Measurements from ENCODE around the gene GALNT10.

GALNT10 gene

GRCh38 chr5:154240595-154240994 is 50.1 kb downstream of the GALNT10 start:
- H3K27me3 ChIP-seq (ENCODE audit: control insufficient read depth in 1 of 2, insufficient read depth in 2 of 2, low read length in 2 of 2), result no peaks in the 10 kb centered on the region
- H3K4me3 ChIP-seq (ENCODE audit: low read depth in 1 of 2, low read length in 2 of 2), result no peak overlapping the region
- H3K27ac ChIP-seq (ENCODE audit: low read depth, low read length), result no peak overlapping the region
- no peaks in the 10 kb centered on the region for H3K9me3 ChIP-seq (ENCODE audit: low read length)
- H3K4me1 ChIP-seq (ENCODE audit: insufficient read depth, low read length), result peaks cover 8% of the 10 kb centered on the region
- no peaks in the 10 kb centered on the region for H3K36me3 ChIP-seq (ENCODE audit: insufficient read depth, low read length)
- no peak overlapping the region for H3K9ac ChIP-seq (ENCODE audit: low read length)

- Histone ChIP-seq H3K9me3 (ENCODE audit: low read length) (no peaks in the 10 kb centered on the region), H3K27ac (ENCODE audit: low read depth, low read length) (no peak overlapping the region), H3K9ac (ENCODE audit: low read length) (no peak overlapping the region), H3K27me3 (ENCODE audit: control insufficient read depth in 1 of 2, insufficient read depth in 2 of 2, low read length in 2 of 2) (no peaks in the 10 kb centered on the region), H3K4me3 (ENCODE audit: low read depth in 1 of 2, low read length in 2 of 2) (no peak overlapping the region), H3K36me3 (ENCODE audit: insufficient read depth, low read length) (no peaks in the 10 kb centered on the region), H3K4me1 (ENCODE audit: insufficient read depth, low read length) (peaks cover 8% of the 10 kb centered on the region)
These were observed 50.5 kb downstream of the GALNT10 start for GRCh38 chr5:154241021-154241420.

GRCh38 chr5:154242442-154242841 is 51.9 kb downstream of the GALNT10 start:
- no peak overlapping the region for H3K27ac ChIP-seq (ENCODE audit: low read depth, low read length)
- H3K36me3 ChIP-seq (ENCODE audit: insufficient read depth, low read length), result no peaks in the 10 kb centered on the region
- H3K9ac ChIP-seq (ENCODE audit: low read length), result no peak overlapping the region
- no peak overlapping the region for H3K4me3 ChIP-seq (ENCODE audit: low read depth in 1 of 2, low read length in 2 of 2)
- H3K27me3 ChIP-seq (ENCODE audit: control insufficient read depth in 1 of 2, insufficient read depth in 2 of 2, low read length in 2 of 2), result no peaks in the 10 kb centered on the region
- no peaks in the 10 kb centered on the region for H3K9me3 ChIP-seq (ENCODE audit: low read length)
- H3K4me1 ChIP-seq (ENCODE audit: insufficient read depth, low read length), result peaks cover 8% of the 10 kb centered on the region

GRCh38 chr5:154242964-154243376 is 52.4 kb downstream of the GALNT10 start:
- H3K9ac ChIP-seq (ENCODE audit: low read length), result no peak overlapping the region
- no peaks in the 10 kb centered on the region for H3K36me3 ChIP-seq (ENCODE audit: insufficient read depth, low read length)
- no peaks in the 10 kb centered on the region for H3K9me3 ChIP-seq (ENCODE audit: low read length)
- no peak overlapping the region for H3K4me3 ChIP-seq (ENCODE audit: low read depth in 1 of 2, low read length in 2 of 2)
- no peak overlapping the region for H3K27ac ChIP-seq (ENCODE audit: low read depth, low read length)
- H3K27me3 ChIP-seq (ENCODE audit: control insufficient read depth in 1 of 2, insufficient read depth in 2 of 2, low read length in 2 of 2), result no peaks in the 10 kb centered on the region
- peaks cover 8% of the 10 kb centered on the region for H3K4me1 ChIP-seq (ENCODE audit: insufficient read depth, low read length)

GRCh38 chr5:154243736-154244135 is 53.2 kb downstream of the GALNT10 start:
- no peaks in the 10 kb centered on the region for H3K9me3 ChIP-seq (ENCODE audit: low read length)

GRCh38 chr5:154244476-154244875 is 53.9 kb downstream of the GALNT10 start:
- H3K4me3 ChIP-seq (ENCODE audit: low read depth in 1 of 2, low read length in 2 of 2), result no peak overlapping the region
- no peaks in the 10 kb centered on the region for H3K4me1 ChIP-seq (ENCODE audit: insufficient read depth, low read length)
- no peaks in the 10 kb centered on the region for H3K27me3 ChIP-seq (ENCODE audit: control insufficient read depth in 1 of 2, insufficient read depth in 2 of 2, low read length in 2 of 2)
- H3K9ac ChIP-seq (ENCODE audit: low read length), result no peak overlapping the region
- no peak overlapping the region for H3K27ac ChIP-seq (ENCODE audit: low read depth, low read length)
- H3K9me3 ChIP-seq (ENCODE audit: low read length), result no peaks in the 10 kb centered on the region
- no peaks in the 10 kb centered on the region for H3K36me3 ChIP-seq (ENCODE audit: insufficient read depth, low read length)

More at GRCh38 chr5:154243736-154244135, 53.2 kb downstream of the GALNT10 start:
- H3K36me3 ChIP-seq (ENCODE audit: insufficient read depth, low read length), result no peaks in the 10 kb centered on the region
- no peak overlapping the region for H3K4me3 ChIP-seq (ENCODE audit: low read depth in 1 of 2, low read length in 2 of 2)
- H3K9ac ChIP-seq (ENCODE audit: low read length), result no peak overlapping the region
- H3K4me1 ChIP-seq (ENCODE audit: insufficient read depth, low read length), result peaks cover 3% of the 10 kb centered on the region
- no peaks in the 10 kb centered on the region for H3K27me3 ChIP-seq (ENCODE audit: control insufficient read depth in 1 of 2, insufficient read depth in 2 of 2, low read length in 2 of 2)
- H3K27ac ChIP-seq (ENCODE audit: low read depth, low read length), result no peak overlapping the region

- Histone ChIP-seq H3K27me3 (ENCODE audit: control insufficient read depth in 1 of 2, insufficient read depth in 2 of 2, low read length in 2 of 2) (no peaks in the 10 kb centered on the region), H3K36me3 (ENCODE audit: insufficient read depth, low read length) (no peaks in the 10 kb centered on the region), H3K9ac (ENCODE audit: low read length) (no peak overlapping the region), H3K4me1 (ENCODE audit: insufficient read depth, low read length) (peaks cover 5% of the 10 kb centered on the region), H3K9me3 (ENCODE audit: low read length) (no peaks in the 10 kb centered on the region), H3K4me3 (ENCODE audit: low read depth in 1 of 2, low read length in 2 of 2) (no peak overlapping the region), H3K27ac (ENCODE audit: low read depth, low read length) (no peak overlapping the region)
These were observed 58.2 kb downstream of the GALNT10 start for GRCh38 chr5:154248691-154249090.

- Histone ChIP-seq H3K36me3 (ENCODE audit: insufficient read depth, low read length) (no peaks in the 10 kb centered on the region), H3K9ac (ENCODE audit: low read length) (no peak overlapping the region), H3K27me3 (ENCODE audit: control insufficient read depth in 1 of 2, insufficient read depth in 2 of 2, low read length in 2 of 2) (no peaks in the 10 kb centered on the region), H3K27ac (ENCODE audit: low read depth, low read length) (no peak overlapping the region), H3K9me3 (ENCODE audit: low read length) (no peaks in the 10 kb centered on the region), H3K4me3 (ENCODE audit: low read depth in 1 of 2, low read length in 2 of 2) (no peak overlapping the region), H3K4me1 (ENCODE audit: insufficient read depth, low read length) (peaks cover 5% of the 10 kb centered on the region)
These were observed 59.3 kb downstream of the GALNT10 start for GRCh38 chr5:154249826-154250225.

- no peaks in the 10 kb centered on the region for H3K27me3 ChIP-seq (ENCODE audit: control insufficient read depth in 1 of 2, insufficient read depth in 2 of 2, low read length in 2 of 2)
- H3K9me3 ChIP-seq (ENCODE audit: low read length), result no peaks in the 10 kb centered on the region
- H3K27ac ChIP-seq (ENCODE audit: low read depth, low read length), result no peak overlapping the region
- H3K36me3 ChIP-seq (ENCODE audit: insufficient read depth, low read length), result no peaks in the 10 kb centered on the region
- no peak overlapping the region for H3K4me3 ChIP-seq (ENCODE audit: low read depth in 1 of 2, low read length in 2 of 2)
- H3K4me1 ChIP-seq (ENCODE audit: insufficient read depth, low read length), result peaks cover 5% of the 10 kb centered on the region
- H3K9ac ChIP-seq (ENCODE audit: low read length), result no peak overlapping the region
These were observed 61.0 kb downstream of the GALNT10 start for GRCh38 chr5:154251529-154251928.

- Histone ChIP-seq H3K36me3 (ENCODE audit: insufficient read depth, low read length) (no peaks in the 10 kb centered on the region), H3K9ac (ENCODE audit: low read length) (no peak overlapping the region), H3K4me1 (ENCODE audit: insufficient read depth, low read length) (peaks cover 5% of the 10 kb centered on the region), H3K9me3 (ENCODE audit: low read length) (no peaks in the 10 kb centered on the region), H3K27ac (ENCODE audit: low read depth, low read length) (no peak overlapping the region), H3K4me3 (ENCODE audit: low read depth in 1 of 2, low read length in 2 of 2) (no peak overlapping the region), H3K27me3 (ENCODE audit: control insufficient read depth in 1 of 2, insufficient read depth in 2 of 2, low read length in 2 of 2) (no peaks in the 10 kb centered on the region)
These were observed 63.3 kb downstream of the GALNT10 start for GRCh38 chr5:154253807-154254206.

GRCh38 chr5:154254896-154255295 is 64.4 kb downstream of the GALNT10 start:
- H3K4me1 ChIP-seq (ENCODE audit: insufficient read depth, low read length), result peaks cover 5% of the 10 kb centered on the region
- no peaks in the 10 kb centered on the region for H3K27me3 ChIP-seq (ENCODE audit: control insufficient read depth in 1 of 2, insufficient read depth in 2 of 2, low read length in 2 of 2)
- no peak overlapping the region for H3K4me3 ChIP-seq (ENCODE audit: low read depth in 1 of 2, low read length in 2 of 2)
- no peaks in the 10 kb centered on the region for H3K9me3 ChIP-seq (ENCODE audit: low read length)
- no peaks in the 10 kb centered on the region for H3K36me3 ChIP-seq (ENCODE audit: insufficient read depth, low read length)
- no peak overlapping the region for H3K27ac ChIP-seq (ENCODE audit: low read depth, low read length)
- no peak overlapping the region for H3K9ac ChIP-seq (ENCODE audit: low read length)

- Histone ChIP-seq H3K36me3 (ENCODE audit: insufficient read depth, low read length) (no peaks in the 10 kb centered on the region), H3K9ac (ENCODE audit: low read length) (no peak overlapping the region), H3K27me3 (ENCODE audit: control insufficient read depth in 1 of 2, insufficient read depth in 2 of 2, low read length in 2 of 2) (no peaks in the 10 kb centered on the region), H3K9me3 (ENCODE audit: low read length) (no peaks in the 10 kb centered on the region), H3K4me1 (ENCODE audit: insufficient read depth, low read length) (peaks cover 12% of the 10 kb centered on the region), H3K4me3 (ENCODE audit: low read depth in 1 of 2, low read length in 2 of 2) (no peak overlapping the region), H3K27ac (ENCODE audit: low read depth, low read length) (no peak overlapping the region)
These were observed 66.5 kb downstream of the GALNT10 start for GRCh38 chr5:154257046-154257445.

All from muscle layer of colon (tissue), 2 donors.